Spleen (tissue), 7 donors: ENCODE results near the gene SLC35F6.

Source experiments
- CTCF ChIP-seq, 11 experiments: fragments of 200-600 bp in 7 of 11; fragments of 450-650 bp in 4 of 11; sonication (generic) in 4 of 11; IDR thresholded peaks in 8 of 11; conservative IDR thresholded peaks in 3 of 11; 1 replicate in 7 of 11; 2 replicates in 4 of 11; pipeline versions ENCODE4 v1.4.0 to v1.8.0; 2016 to 2021; ENCODE audit warnings: antibody characterized with exemption in 11 of 11, inconsistent platforms in 4 of 11, mild to moderate bottlenecking in 1 of 11
- POLR2A ChIP-seq, 3 donors: fragments of 450-650 bp; IDR thresholded peaks; one replicate each; pipeline ENCODE4 v1.5.1; 2017; ENCODE audit warnings: antibody characterized with exemption in 3 of 3, mild to moderate bottlenecking in 1 of 3
- POLR2AphosphoS5 ChIP-seq, 3 donors: sonication (generic); formaldehyde crosslinking; IDR thresholded peaks; one replicate each; pipeline ENCODE4 v1.5.1; 2017; ENCODE audit warnings: antibody characterized with exemption in 3 of 3
- donor health status: DM: no; HTN: no; CAD: no; lungs with moderate emphysema.
- donor health status: DM: no; HTN: no; CAD: no.
- donor health status: DM: no; HTN: no; CAD: no.

- no peak for TF ChIP-seq CTCF (IDR thresholded peaks at IDR 0.05 in 8 of 11, conservative IDR thresholded peaks at IDR 0.05 in 3 of 11)
- no peak for TF ChIP-seq POLR2A (IDR thresholded peaks at IDR 0.05)
- TF ChIP-seq POLR2AphosphoS5 (IDR thresholded peaks at IDR 0.05), result no peak
Measured at GRCh38 chr2:26793518-26793917, 29.4 kb downstream of the SLC35F6 start.
